Measurements from ENCODE around the gene ERBB2. TPM values are rescaled to one million over a fixed set of nuclear protein-coding genes. Genes with fewer than 3 reads are reported as not detected.
A peak's percentile ranks its signal among the peaks of the same experiment; 100 is the strongest.
"Not testable (repeated sequence)": the region's sequence is repeated elsewhere in the genome, so short reads cannot be mapped to it uniquely, and the experiment has no call there.

The ERBB2 gene
- total RNA-seq, 2 experiments from 2014 or later = 5.9 to 6.3 TPM

GRCh38 chr17:39711851-39712250 lies 12.0 kb downstream of the ERBB2 start:
- intact Hi-C loops (cut with micrococcal nuclease) = no loop called here
- DNase-seq = no peak
- no peaks in the 10 kb centered on the region for H3K9me3 Mint-ChIP-seq
- ChIA-PET CTCF (no interaction called here), POLR2A (no interaction called here)
- no peaks in the 10 kb centered on the region for H3K27me3 Mint-ChIP-seq
- peaks cover 7% of the 10 kb centered on the region for H3K4me1 Mint-ChIP-seq (ENCODE audit: low read depth)
- H3K27ac Mint-ChIP-seq = no peak overlapping the region
- no peak overlapping the region for H3K4me3 Mint-ChIP-seq
- H3K36me3 Mint-ChIP-seq = no peaks in the 10 kb centered on the region

- Mint-ChIP-seq H3K9me3 (no peaks in the 10 kb centered on the region), H3K36me3 (no peaks in the 10 kb centered on the region), H3K4me3 (no peak overlapping the region), H3K27ac (no peak overlapping the region), H3K27me3 (no peaks in the 10 kb centered on the region), H3K4me1 (ENCODE audit: low read depth) (no peaks in the 10 kb centered on the region)
- POLR2A ChIA-PET = no interaction called here
- CTCF ChIA-PET = interaction anchor here (1.6 kb wide), 1 partner anchor 16 kb away, joined by 5 read pairs; the partner anchor contains the start of gene MIEN1
- intact Hi-C loops (cut with micrococcal nuclease) = no loop called here
- DNase-seq = no peak
Observed at GRCh38 chr17:39714234-39714633, 14.4 kb downstream of the ERBB2 start.

GRCh38 chr17:39715375-39716072 lies 15.7 kb downstream of the ERBB2 start:
- CTCF ChIA-PET = no interaction called here
- Mint-ChIP-seq H3K27me3 (no peaks in the 10 kb centered on the region), H3K4me3 (no peak overlapping the region), H3K9me3 (no peaks in the 10 kb centered on the region), H3K36me3 (no peaks in the 10 kb centered on the region), H3K27ac (no peak overlapping the region), H3K4me1 (ENCODE audit: low read depth) (no peaks in the 10 kb centered on the region)
- no peak for DNase-seq
- POLR2A ChIA-PET = no interaction called here
- intact Hi-C loops (cut with micrococcal nuclease) = no loop called here

GRCh38 chr17:39716073-39716818 lies 16.4 kb downstream of the ERBB2 start:
- Mint-ChIP-seq H3K27me3 (no peaks in the 10 kb centered on the region), H3K4me3 (no peak overlapping the region), H3K27ac (no peak overlapping the region), H3K4me1 (ENCODE audit: low read depth) (no peaks in the 10 kb centered on the region), H3K36me3 (no peaks in the 10 kb centered on the region), H3K9me3 (no peaks in the 10 kb centered on the region)
- ChIA-PET CTCF (no interaction called here), POLR2A (no interaction called here)
- DNase-seq = no peak
- intact Hi-C loops (cut with micrococcal nuclease) = no loop called here

DNA sequence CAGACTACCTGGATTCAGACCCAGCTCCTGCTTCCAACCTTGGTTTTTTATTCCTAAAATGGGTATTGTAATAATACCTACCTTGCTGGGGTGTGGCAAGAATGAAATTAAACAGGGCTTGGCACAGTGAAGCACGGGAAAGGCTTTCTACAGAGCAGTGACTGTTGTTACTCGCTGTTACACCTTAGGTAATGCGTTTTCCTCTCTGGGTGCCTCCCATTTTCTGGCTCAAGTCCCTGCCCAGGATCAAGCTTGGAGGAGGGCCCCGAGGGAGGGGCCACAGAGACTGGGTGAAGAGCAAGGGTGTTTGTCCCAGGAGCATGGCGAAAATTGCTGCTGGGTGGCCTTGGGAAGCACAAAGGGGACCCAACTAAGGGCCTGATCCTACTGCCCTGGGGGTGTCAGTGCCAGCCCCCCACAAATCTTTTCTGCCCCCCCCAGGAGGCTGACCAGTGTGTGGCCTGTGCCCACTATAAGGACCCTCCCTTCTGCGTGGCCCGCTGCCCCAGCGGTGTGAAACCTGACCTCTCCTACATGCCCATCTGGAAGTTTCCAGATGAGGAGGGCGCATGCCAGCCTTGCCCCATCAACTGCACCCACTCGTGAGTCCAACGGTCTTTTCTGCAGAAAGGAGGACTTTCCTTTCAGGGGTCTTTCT lies 17.1 kb downstream of the ERBB2 start:
- Mint-ChIP-seq H3K4me3 (no peak overlapping the region), H3K27me3 (no peaks in the 10 kb centered on the region), H3K9me3 (no peaks in the 10 kb centered on the region), H3K36me3 (no peaks in the 10 kb centered on the region), H3K27ac (no peak overlapping the region), H3K4me1 (ENCODE audit: low read depth) (no peaks in the 10 kb centered on the region)
- ChIA-PET POLR2A (no interaction called here), CTCF (no interaction called here)
- intact Hi-C loops (cut with micrococcal nuclease) = no loop called here
- DNase-seq = no peak

DNA sequence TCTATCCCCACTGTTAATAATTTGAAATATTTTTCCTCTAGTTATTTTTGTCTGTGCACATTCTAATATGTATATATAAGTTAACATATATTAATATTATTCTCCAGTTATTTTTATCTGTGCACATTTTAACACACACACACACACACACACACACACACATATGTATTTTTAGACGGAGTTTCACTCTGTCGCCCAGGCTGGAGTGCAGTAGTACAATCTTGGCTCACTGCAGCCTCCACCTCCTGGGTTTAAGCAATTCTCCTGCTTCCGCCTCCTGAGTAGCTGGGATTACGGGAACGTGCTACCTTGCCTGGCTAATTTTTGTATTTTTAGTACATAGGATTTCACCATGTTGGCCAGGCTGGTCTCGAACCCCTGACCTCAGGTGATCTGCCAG lies 17.8 kb downstream of the ERBB2 start:
- CTCF ChIA-PET = no interaction called here
- no peaks in the 10 kb centered on the region for H3K4me1 Mint-ChIP-seq (ENCODE audit: low read depth)
- DNase-seq = no peak
- no peak overlapping the region for H3K4me3 Mint-ChIP-seq
- no peaks in the 10 kb centered on the region for H3K27me3 Mint-ChIP-seq
- no peak overlapping the region for H3K27ac Mint-ChIP-seq
- no peaks in the 10 kb centered on the region for H3K9me3 Mint-ChIP-seq
- POLR2A ChIA-PET = no interaction called here
- intact Hi-C loops (cut with micrococcal nuclease) = no loop called here
- H3K36me3 Mint-ChIP-seq = no peaks in the 10 kb centered on the region

- ChIA-PET CTCF (interaction anchor here (0.7 kb wide), 1 partner anchor 172 kb away, joined by 4 read pairs; no protein-coding TSS in a partner anchor), POLR2A (no interaction called here)
- Mint-ChIP-seq H3K27ac (no peak overlapping the region), H3K4me1 (ENCODE audit: low read depth) (no peaks in the 10 kb centered on the region), H3K4me3 (no peak overlapping the region), H3K27me3 (no peaks in the 10 kb centered on the region), H3K9me3 (no peaks in the 10 kb centered on the region), H3K36me3 (no peaks in the 10 kb centered on the region)
- no peak for DNase-seq
- intact Hi-C loops (cut with micrococcal nuclease) = no loop called here
Observed at GRCh38 chr17:39719563-39720355, 19.9 kb downstream of the ERBB2 start.

- H3K27me3 Mint-ChIP-seq = no peaks in the 10 kb centered on the region
- ChIA-PET POLR2A (no interaction called here), CTCF (interaction anchor here (1.2 kb wide), 1 partner anchor 69 kb away, joined by 7 read pairs; no protein-coding TSS in a partner anchor)
- H3K4me1 Mint-ChIP-seq (ENCODE audit: low read depth) = no peaks in the 10 kb centered on the region
- no peak overlapping the region for H3K27ac Mint-ChIP-seq
- peaks cover 3% of the 10 kb centered on the region for H3K36me3 Mint-ChIP-seq
- DNase-seq = no peak
- intact Hi-C loops (cut with micrococcal nuclease) = no loop called here
- no peak overlapping the region for H3K4me3 Mint-ChIP-seq
- no peaks in the 10 kb centered on the region for H3K9me3 Mint-ChIP-seq
Observed at GRCh38 chr17:39722104-39722503, 22.2 kb downstream of the ERBB2 start.

- H3K36me3 Mint-ChIP-seq = peaks cover 3% of the 10 kb centered on the region
- CTCF ChIA-PET = interaction anchor here (1.2 kb wide), 1 partner anchor 70 kb away, joined by 7 read pairs; no protein-coding TSS in a partner anchor
- no peaks in the 10 kb centered on the region for H3K27me3 Mint-ChIP-seq
- H3K4me3 Mint-ChIP-seq = no peak overlapping the region
- H3K9me3 Mint-ChIP-seq = no peaks in the 10 kb centered on the region
- peak; percentile 22 for DNase-seq
- intact Hi-C loops (cut with micrococcal nuclease) = no loop called here
- no peaks in the 10 kb centered on the region for H3K4me1 Mint-ChIP-seq (ENCODE audit: low read depth)
- POLR2A ChIA-PET = no interaction called here
- no peak overlapping the region for H3K27ac Mint-ChIP-seq
Observed at GRCh38 chr17:39722965-39723848, 23.3 kb downstream of the ERBB2 start.

- H3K4me1 Mint-ChIP-seq (ENCODE audit: low read depth) = peaks cover 10% of the 10 kb centered on the region
- no peak overlapping the region for H3K4me3 Mint-ChIP-seq
- H3K36me3 Mint-ChIP-seq = peaks cover 16% of the 10 kb centered on the region
- no peak overlapping the region for H3K27ac Mint-ChIP-seq
- ChIA-PET POLR2A (no interaction called here), CTCF (no interaction called here)
- intact Hi-C loops (cut with micrococcal nuclease) = no loop called here
- no peaks in the 10 kb centered on the region for H3K27me3 Mint-ChIP-seq
- no peak for DNase-seq
- no peaks in the 10 kb centered on the region for H3K9me3 Mint-ChIP-seq
Observed at GRCh38 chr17:39724731-39725130, 24.9 kb downstream of the ERBB2 start.

DNA sequence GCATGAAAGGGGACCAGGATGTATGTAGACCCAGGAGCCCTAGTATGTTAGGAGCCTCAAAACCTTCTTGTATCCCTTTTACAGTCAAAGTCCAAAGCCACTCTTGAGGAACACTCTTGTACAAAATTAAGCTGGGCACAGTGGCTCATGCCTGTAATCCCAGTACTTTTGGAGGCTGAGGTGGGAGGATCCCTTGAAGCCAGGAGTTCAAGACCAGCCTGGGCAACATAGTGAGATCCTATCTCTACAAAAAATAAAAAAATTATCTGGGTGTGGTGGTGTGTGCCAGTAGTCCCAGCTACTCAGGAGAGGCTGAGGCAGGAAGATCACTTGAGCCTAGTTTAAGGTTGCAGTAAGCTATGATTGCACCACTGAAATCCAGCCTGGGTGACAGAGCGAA lies 26.1 kb downstream of the ERBB2 start:
- POLR2A ChIA-PET, H3K4me3 Mint-ChIP-seq: not testable (repeated sequence)

More for the DNA sequence above, 26.1 kb downstream of the ERBB2 start:
- H3K4me1 Mint-ChIP-seq (ENCODE audit: low read depth) = peaks cover 12% of the 10 kb centered on the region
- DNase-seq; intact Hi-C loops (cut with micrococcal nuclease); H3K9me3 Mint-ChIP-seq; CTCF ChIA-PET; H3K27me3 Mint-ChIP-seq; H3K27ac Mint-ChIP-seq: not testable (repeated sequence)
- H3K36me3 Mint-ChIP-seq = peaks cover 16% of the 10 kb centered on the region

Data from activated CD4-positive, alpha-beta memory T cell treated with anti-CD3 and anti-CD28 coated beads for 36 hours (primary cell).